Omental fat pad (tissue), 4 donors: ENCODE measurements around the gene MAPRE2. TPM values are rescaled to one million over a fixed set of nuclear protein-coding genes. Genes with fewer than 3 reads are reported as not detected.

Experiments
- ATAC-seq: fragments of 150-250 bp; one replicate; pipeline ENCODE4 v1.9.1; 2016; ENCODE audit warnings: mild to moderate bottlenecking, moderate library complexity; ENCODE audit not compliant: low FRiP score
- DNase-seq: peaks from one replicate; pipeline ENCODE4 v3.0.0-alpha.2; 2019; ENCODE audit warnings: low spot score
- CTCF ChIP-seq, 3 donors: fragments of 450-650 bp; IDR thresholded peaks; one replicate each; pipeline ENCODE4 v1.5.1; 2016 to 2017; ENCODE audit warnings: antibody characterized with exemption in 3 of 3, mild to moderate bottlenecking in 3 of 3, moderate library complexity in 2 of 3
- total RNA-seq, 4 donors: library from RNA; depleted of rRNA; stranded (reverse); fragments of >200 nt; gene quantifications; one replicate each; pipeline ENCODE4 v1.1.0, GENCODE V29; 2016

Gene MAPRE2
- total RNA-seq, 4 donors from 2014 or later: 19.7 to 35.6 (median 24.8) TPM

- DNase-seq: no peak
- TF ChIP-seq CTCF (IDR thresholded peaks at IDR 0.05): no peak
- ATAC-seq: no peak
Measured at GRCh38 chr18:35174745-35175144, 133.5 kb downstream of the MAPRE2 start.

DNA sequence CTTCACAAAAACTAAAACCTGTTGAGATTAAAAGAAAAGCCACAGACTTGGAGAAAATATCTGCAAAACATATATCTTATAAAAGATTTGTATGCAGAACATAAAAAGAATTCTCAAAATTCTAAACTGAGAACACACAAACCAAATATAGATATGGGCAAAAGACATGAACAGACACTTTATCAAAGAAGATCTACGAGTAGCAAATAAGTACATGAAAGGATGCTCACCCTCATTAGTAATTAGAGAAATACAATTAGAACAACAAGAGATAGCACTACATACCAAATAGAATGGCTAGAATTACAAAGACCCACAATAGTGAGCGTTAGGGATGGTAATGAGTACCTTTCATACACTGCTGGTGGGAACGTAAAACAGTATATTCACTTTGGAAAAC lies 135.7 kb downstream of the MAPRE2 start:
- no peak for TF ChIP-seq CTCF (IDR thresholded peaks at IDR 0.05)
- no peak for ATAC-seq
- no peak for DNase-seq

- ATAC-seq (no peak), DNase-seq (no peak)
- TF ChIP-seq CTCF (IDR thresholded peaks at IDR 0.05): no peak
Measured at GRCh38 chr18:35178260-35178659, 137.0 kb downstream of the MAPRE2 start.

- no peak for TF ChIP-seq CTCF (IDR thresholded peaks at IDR 0.05)
- no peak for ATAC-seq
- no peak for DNase-seq
Measured at GRCh38 chr18:35179906-35180305, 138.7 kb downstream of the MAPRE2 start.

DNA sequence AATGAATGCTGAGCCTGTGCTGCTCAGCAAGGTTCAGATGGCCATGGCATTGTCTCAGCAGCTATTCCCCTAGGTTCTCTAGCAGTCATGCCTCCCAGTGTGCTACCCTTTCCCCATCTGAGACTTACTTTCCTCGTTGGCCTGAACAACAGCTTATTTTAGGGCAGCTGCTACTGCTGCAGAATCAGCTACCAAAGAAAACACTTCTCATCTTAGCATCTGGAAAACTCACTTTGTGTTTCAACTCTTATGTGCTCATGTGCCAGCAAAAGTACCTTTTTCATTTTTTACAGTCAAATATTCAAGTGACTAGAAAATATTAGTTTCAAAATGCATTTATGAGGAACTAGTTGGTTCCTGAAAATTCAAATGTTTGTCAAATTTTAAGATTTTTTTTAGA lies 139.2 kb downstream of the MAPRE2 start:
- TF ChIP-seq CTCF (IDR thresholded peaks at IDR 0.05): no peak
- DNase-seq: no peak
- no peak for ATAC-seq

GRCh38 chr18:35182151-35182550 lies 140.9 kb downstream of the MAPRE2 start:
- no peak for TF ChIP-seq CTCF (IDR thresholded peaks at IDR 0.05)
- DNase-seq: no peak
- ATAC-seq: no peak

DNA sequence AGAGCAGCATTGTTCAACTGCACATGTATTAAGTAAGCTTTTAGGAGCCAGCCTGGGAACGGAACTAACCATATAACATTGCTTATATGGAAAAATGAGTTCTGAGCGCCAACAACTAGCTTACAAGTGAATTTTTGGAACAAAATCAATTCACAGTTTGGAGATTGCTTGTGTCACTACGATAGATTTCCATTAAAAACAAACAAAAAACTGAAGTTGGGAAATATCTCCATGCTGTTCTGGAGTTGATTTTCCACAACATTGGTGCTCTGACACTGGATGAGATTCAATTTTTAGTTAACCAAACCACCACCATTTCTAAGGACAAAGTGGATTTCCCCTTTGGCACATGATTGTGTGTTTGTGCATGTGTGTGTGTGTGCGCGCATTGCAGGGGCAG lies 142.7 kb downstream of the MAPRE2 start:
- no peak for ATAC-seq
- no peak for DNase-seq
- no peak for TF ChIP-seq CTCF (IDR thresholded peaks at IDR 0.05)
